DND-41 (cell line): Measurements from ENCODE around the gene ABITRAM.
"Not testable (repeated sequence)": the region's sequence is repeated elsewhere in the genome, so short reads cannot be mapped to it uniquely, and the experiment has no call there.

Experiments used
- ATAC-seq: fragments of 200-7000 bp; cut with Tn5 transposase; 3 replicates; pipeline ENCODE4 v1.9.1; 2021; ENCODE audit warnings: low read depth; ENCODE audit not compliant: insufficient read depth
- DNase-seq: peaks from one replicate; pipeline ENCODE4 v3.0.0-alpha.2; 2020
- H2AFZ ChIP-seq: 2 replicates; pipeline ENCODE4 v1.6.0; 2012; ENCODE audit warnings: low read depth, low read length
- H3K27ac ChIP-seq: 2 replicates; pipeline ENCODE4 v1.5.1; 2012; ENCODE audit warnings: low read length, inconsistent platforms
- H3K27me3 ChIP-seq: fragments of 200-600 bp; sonication (generic); 2 replicates; pipeline ENCODE4 v1.6.0; 2012; ENCODE audit warnings: low read length, mild to moderate bottlenecking, inconsistent platforms; ENCODE audit not compliant: insufficient read depth, poor library complexity
- H3K36me3 ChIP-seq: 2 replicates; pipeline ENCODE4 v1.5.1; 2012; ENCODE audit warnings: low read length, inconsistent platforms; ENCODE audit not compliant: insufficient read depth
- H3K4me1 ChIP-seq: 2 replicates; pipeline ENCODE4 v1.5.1; 2012; ENCODE audit warnings: mild to moderate bottlenecking, low read length; ENCODE audit not compliant: insufficient read depth
- H3K4me2 ChIP-seq: 2 replicates; pipeline ENCODE4 v1.6.0; 2012; ENCODE audit warnings: mild to moderate bottlenecking, moderate library complexity, low read length, inconsistent platforms; ENCODE audit not compliant: insufficient read depth
- H3K4me3 ChIP-seq, 2 experiments: fragments of 200-600 bp in 1 of 2; shearing (Covaris generic) in 1 of 2; 2 replicates each; pipeline ENCODE4 v1.5.1; 2012 to 2016; ENCODE audit warnings: inconsistent platforms in 2 of 2, low read length in 2 of 2, mild to moderate bottlenecking in 2 of 2, low read depth in 1 of 2, moderate library complexity in 1 of 2
- H3K79me2 ChIP-seq: 2 replicates; pipeline ENCODE4 v1.6.0; 2012; ENCODE audit warnings: low read length, inconsistent platforms; ENCODE audit not compliant: insufficient read depth
- H3K9ac ChIP-seq: 2 replicates; pipeline ENCODE4 v1.6.0; 2012; ENCODE audit warnings: low read depth, mild to moderate bottlenecking, inconsistent platforms, low read length, moderate library complexity
- H3K9me3 ChIP-seq: 2 replicates; pipeline ENCODE4 v1.5.1; 2012; ENCODE audit warnings: low read length, moderate library complexity, mild to moderate bottlenecking, inconsistent platforms; ENCODE audit not compliant: insufficient read depth, severe bottlenecking
- H4K20me1 ChIP-seq: 2 replicates; pipeline ENCODE4 v1.6.0; 2012; ENCODE audit warnings: low read length; ENCODE audit not compliant: insufficient read depth
- CTCF ChIP-seq: IDR thresholded peaks from 2 replicates; pipeline ENCODE4 v1.5.1; 2012; ENCODE audit warnings: borderline replicate concordance, low read length, moderate library complexity, mild to moderate bottlenecking; ENCODE audit not compliant: poor library complexity, severe bottlenecking; ENCODE audit errors: extremely low read depth
- EZH2 ChIP-seq: IDR thresholded peaks from 3 replicates; pipeline ENCODE4 v1.6.1; 2012; ENCODE audit warnings: borderline replicate concordance, low read depth, mild to moderate bottlenecking, moderate library complexity, low read length, inconsistent platforms; ENCODE audit not compliant: severe bottlenecking

Gene ABITRAM

GRCh38 chr9:108889649-108890067 lies 44.5 kb upstream of the ABITRAM start:
- Histone ChIP-seq H3K79me2 (no peaks in the 10 kb centered on the region), H3K9me3 (no peaks in the 10 kb centered on the region), H3K27me3 (no peaks in the 10 kb centered on the region), H3K4me2 (no peak overlapping the region), H3K27ac (no peak overlapping the region), H3K4me1 (no peaks in the 10 kb centered on the region), H3K36me3 (peaks cover 74% of the 10 kb centered on the region), H3K9ac (no peak overlapping the region), H2AFZ (no peak overlapping the region), H4K20me1 (no peaks in the 10 kb centered on the region), H3K4me3 (no peak overlapping the region)
- ATAC-seq, result no peak
- TF ChIP-seq CTCF, result peak; percentile 34
- TF ChIP-seq EZH2, result no peak
- no peak for DNase-seq

GRCh38 chr9:108894225-108894997 lies 39.8 kb upstream of the ABITRAM start:
- no peaks in the 10 kb centered on the region for H3K9me3 ChIP-seq
- TF ChIP-seq CTCF (no peak), EZH2 (no peak)
- H3K27me3 ChIP-seq, result no peaks in the 10 kb centered on the region
- no peaks in the 10 kb centered on the region for H4K20me1 ChIP-seq
- no peak overlapping the region for H3K4me3 ChIP-seq
- H3K9ac ChIP-seq, result no peak overlapping the region
- DNase-seq (no peak), ATAC-seq (no peak)
- H3K79me2 ChIP-seq, result no peaks in the 10 kb centered on the region
- H2AFZ ChIP-seq, result no peak overlapping the region
- H3K4me1 ChIP-seq, result no peaks in the 10 kb centered on the region
- no peak overlapping the region for H3K27ac ChIP-seq
- H3K36me3 ChIP-seq, result peaks cover 77% of the 10 kb centered on the region
- H3K4me2 ChIP-seq, result no peak overlapping the region

- H3K79me2 ChIP-seq, result no peaks in the 10 kb centered on the region
These were observed 36.7 kb upstream of the ABITRAM start for GRCh38 chr9:108897324-108898096.

GRCh38 chr9:108899023-108899695 lies 35.0 kb upstream of the ABITRAM start:
- not testable (repeated sequence) for H3K4me2 ChIP-seq, H3K4me1 ChIP-seq, H3K9ac ChIP-seq, DNase-seq, H2AFZ ChIP-seq, H3K79me2 ChIP-seq, H4K20me1 ChIP-seq, H3K9me3 ChIP-seq, H3K27ac ChIP-seq, H3K4me3 ChIP-seq, H3K27me3 ChIP-seq, ATAC-seq
- H3K36me3 ChIP-seq, result peaks cover 81% of the 10 kb centered on the region

More at GRCh38 chr9:108897324-108898096, 36.7 kb upstream of the ABITRAM start:
- no peak for DNase-seq
- Histone ChIP-seq H2AFZ (no peak overlapping the region), H3K9ac (no peak overlapping the region), H3K27ac (no peak overlapping the region), H4K20me1 (no peaks in the 10 kb centered on the region), H3K27me3 (no peaks in the 10 kb centered on the region), H3K4me3 (no peak overlapping the region), H3K4me1 (no peaks in the 10 kb centered on the region), H3K36me3 (peaks cover 80% of the 10 kb centered on the region), H3K9me3 (no peaks in the 10 kb centered on the region), H3K4me2 (no peak overlapping the region)
- TF ChIP-seq EZH2 (no peak), CTCF (no peak)
- ATAC-seq, result no peak
